IMR-90 (cell line): ENCODE results near the gene ZNF470. TPM values are rescaled to one million over a fixed set of nuclear protein-coding genes. Genes with fewer than 3 reads are reported as not detected.

Source experiments
- ATAC-seq: fragments of 200-7000 bp; cut with Tn5 transposase; 2 replicates; pipeline ENCODE4 v1.9.1; 2020; ENCODE audit warnings: low read depth, mild to moderate bottlenecking, moderate library complexity
- BruUV-seq: library from RNA; stranded (reverse); fragments of 400-500 nt; replicated peaks from 2 replicates; lab custom pipeline; 2021; lab: Mats Ljungman, UMichigan
- CTCF ChIA-PET: fragments of 300-600 bp; formaldehyde crosslinking; extraction: SDS; loops from one replicate; lab custom pipeline; 2021; ENCODE audit warnings: antibody characterized with exemption; lab: Yijun Ruan, JAX
- POLR2A ChIA-PET: fragments of 300-600 bp; sonication (Branson Sonifier 250); formaldehyde crosslinking; loops from one replicate; lab custom pipeline; 2022; ENCODE audit warnings: antibody characterized with exemption; ENCODE audit not compliant: unreplicated experiment; lab: Charles Lee
- DNase-seq: peaks from one replicate; pipeline ENCODE4 v3.0.0; 2013
- H2AFZ ChIP-seq: replicated peaks from 2 replicates; pipeline ENCODE3; 2013; ENCODE audit warnings: low read length, mild to moderate bottlenecking; ENCODE audit not compliant: poor library complexity
- H2AK5ac ChIP-seq: 2 replicates; pipeline ENCODE4 v1.6.1; 2013; ENCODE audit warnings: low read depth, low read length, inconsistent platforms
- H2AK9ac ChIP-seq: replicated peaks from 2 replicates; pipeline ENCODE3; 2013; ENCODE audit warnings: mild to moderate bottlenecking, low read depth, low read length, moderate library complexity; ENCODE audit not compliant: poor library complexity
- H2BK120ac ChIP-seq: 2 replicates; pipeline ENCODE4 v1.6.1; 2013; ENCODE audit warnings: low read depth, low read length, inconsistent platforms
- H2BK15ac ChIP-seq: 3 replicates; pipeline ENCODE4 v1.6.1; 2013; ENCODE audit warnings: low read depth, low read length, inconsistent platforms
- H2BK20ac ChIP-seq: 2 replicates; pipeline ENCODE4 v1.6.1; 2013; ENCODE audit warnings: low read depth, mild to moderate bottlenecking, inconsistent platforms, low read length, moderate library complexity
- H2BK5ac ChIP-seq: 2 replicates; pipeline ENCODE4 v1.6.1; 2013; ENCODE audit warnings: mild to moderate bottlenecking, low read depth, low read length, inconsistent platforms; ENCODE audit not compliant: poor library complexity, severe bottlenecking
- H3K14ac ChIP-seq: replicated peaks from 2 replicates; pipeline ENCODE4 v1.6.1; 2013; ENCODE audit warnings: low read depth, low read length, inconsistent platforms
- H3K18ac ChIP-seq: 2 replicates; pipeline ENCODE4 v1.6.1; 2013; ENCODE audit warnings: low read depth, low read length, control low read depth
- H3K23ac ChIP-seq: 2 replicates; pipeline ENCODE4 v1.6.1; 2013; ENCODE audit warnings: low read depth, low read length, inconsistent platforms
- H3K27ac ChIP-seq: 2 replicates; pipeline ENCODE4 v1.5.1; 2013; ENCODE audit warnings: mild to moderate bottlenecking, control low read depth, low read length; ENCODE audit not compliant: insufficient read depth
- H3K27me3 ChIP-seq: 2 replicates; pipeline ENCODE4 v1.6.1; 2013; ENCODE audit warnings: low read length; ENCODE audit not compliant: control insufficient read depth, insufficient read depth
- H3K36me3 ChIP-seq: 2 replicates; pipeline ENCODE4 v1.6.1; 2013; ENCODE audit warnings: low read length, mixed read lengths; ENCODE audit not compliant: control insufficient read depth, insufficient read depth
- H3K4ac ChIP-seq: 2 replicates; pipeline ENCODE4 v1.6.1; 2013; ENCODE audit warnings: low read depth, low read length, inconsistent platforms
- H3K4me1 ChIP-seq: 2 replicates; pipeline ENCODE4 v1.6.1; 2013; ENCODE audit warnings: low read length, mixed read lengths; ENCODE audit not compliant: control insufficient read depth, insufficient read depth
- H3K4me2 ChIP-seq: 2 replicates; pipeline ENCODE4 v1.6.1; 2013; ENCODE audit warnings: low read depth, mild to moderate bottlenecking, control low read depth, low read length, moderate library complexity
- H3K4me3 ChIP-seq: 2 replicates; pipeline ENCODE4 v1.5.1; 2013; ENCODE audit warnings: low read depth, mild to moderate bottlenecking, control low read depth, low read length, moderate library complexity; ENCODE audit not compliant: insufficient read depth
- H3K56ac ChIP-seq: 2 replicates; pipeline ENCODE4 v1.6.1; 2013; ENCODE audit warnings: low read length, inconsistent platforms; ENCODE audit not compliant: insufficient read depth; ENCODE audit errors: extremely low read depth
- H3K79me1 ChIP-seq, 2 experiments: 2 replicates each; pipeline ENCODE4 v1.6.1; 2013; ENCODE audit warnings: low read length in 2 of 2, inconsistent platforms in 1 of 2, low read depth in 1 of 2
- H3K9ac ChIP-seq: 2 replicates; pipeline ENCODE4 v1.6.1; 2013; ENCODE audit warnings: low read depth, low read length, control low read depth
- H3K9me1 ChIP-seq: 2 replicates; pipeline ENCODE4 v1.6.1; 2013; ENCODE audit warnings: low read length, inconsistent platforms; ENCODE audit not compliant: insufficient read depth
- H3K9me3 ChIP-seq: 2 replicates; pipeline ENCODE4 v1.6.1; 2013; ENCODE audit warnings: low read length; ENCODE audit not compliant: control insufficient read depth, insufficient read depth
- H4K20me1 ChIP-seq: 2 replicates; pipeline ENCODE4 v1.6.1; 2013; ENCODE audit warnings: low read length, inconsistent platforms; ENCODE audit not compliant: insufficient read depth
- H4K5ac ChIP-seq: 2 replicates; pipeline ENCODE4 v1.6.1; 2013; ENCODE audit warnings: mild to moderate bottlenecking, low read depth, low read length, control low read depth
- H4K8ac ChIP-seq, 2 experiments: 2 replicates each; pipeline ENCODE4 v1.6.1; 2013; ENCODE audit warnings: low read depth in 2 of 2, low read length in 2 of 2, control low read depth in 1 of 2, inconsistent platforms in 1 of 2
- H4K91ac ChIP-seq: 2 replicates; pipeline ENCODE4 v1.6.1; 2013; ENCODE audit warnings: low read depth, low read length, inconsistent platforms; ENCODE audit not compliant: insufficient read depth
- BHLHE40 ChIP-seq: fragments of 150-350 bp; IDR thresholded peaks from 2 replicates; pipeline ENCODE4 v1.6.1; 2016; ENCODE audit warnings: mild to moderate bottlenecking, low read depth, low read length
- CEBPB ChIP-seq: IDR thresholded peaks from 2 replicates; pipeline ENCODE4 v1.6.1; 2012; ENCODE audit warnings: low read depth, low read length, improper control_type of control experiment
- CHD1 ChIP-seq: IDR thresholded peaks from 2 replicates; pipeline ENCODE4 v1.6.1; 2012; ENCODE audit warnings: low read depth, low read length, improper control_type of control experiment
- FOS ChIP-seq: fragments of 150-350 bp; IDR thresholded peaks from 2 replicates; pipeline ENCODE4 v1.6.1; 2016; ENCODE audit warnings: low read depth, low read length
- MAFK ChIP-seq: IDR thresholded peaks from 2 replicates; pipeline ENCODE4 v1.6.1; 2012; ENCODE audit warnings: low read depth, low read length, improper control_type of control experiment
- MAZ ChIP-seq: IDR thresholded peaks from 2 replicates; pipeline ENCODE4 v1.6.1; 2012; ENCODE audit warnings: low read depth, mild to moderate bottlenecking, low read length, improper control_type of control experiment, moderate library complexity, borderline replicate concordance
- MXI1 ChIP-seq: IDR thresholded peaks from 2 replicates; pipeline ENCODE4 v1.6.1; 2012; ENCODE audit warnings: low read depth, mild to moderate bottlenecking, low read length, moderate library complexity, borderline replicate concordance
- NFE2L2 ChIP-seq: fragments of 150-350 bp; IDR thresholded peaks from 2 replicates; pipeline ENCODE4 v1.6.1; 2016; ENCODE audit warnings: low read depth, mild to moderate bottlenecking, low read length
- POLR2A ChIP-seq: IDR thresholded peaks from 2 replicates; pipeline ENCODE4 v1.6.1; 2012; ENCODE audit warnings: mild to moderate bottlenecking, low read depth, low read length
- RAD21 ChIP-seq: IDR thresholded peaks from 2 replicates; pipeline ENCODE4 v1.6.1; 2012; ENCODE audit warnings: low read length, improper control_type of control experiment
- RCOR1 ChIP-seq: IDR thresholded peaks from 2 replicates; pipeline ENCODE4 v1.6.1; 2012; ENCODE audit warnings: mild to moderate bottlenecking, low read length, improper control_type of control experiment; ENCODE audit not compliant: insufficient replicate concordance
- RFX5 ChIP-seq: IDR thresholded peaks from 2 replicates; pipeline ENCODE4 v1.8.0; 2012; ENCODE audit warnings: low read depth, mild to moderate bottlenecking, low read length, moderate library complexity
- SMC3 ChIP-seq: fragments of 150-350 bp; IDR thresholded peaks from 2 replicates; pipeline ENCODE4 v1.6.1; 2016; ENCODE audit warnings: low read depth, mild to moderate bottlenecking, antibody characterized with exemption, low read length, moderate library complexity
- WGBS, 2 experiments: methylation state at CpG; one replicate each; pipeline versions ENCODE4 v1.1.5 to v1.1.7; 2013; ENCODE audit warnings: missing lambda C conversion rate in 2 of 2; ENCODE audit not compliant: insufficient read length in 1 of 2; ENCODE audit errors: extremely low coverage in 2 of 2; 5-methylcytosine and 5-hydroxymethylcytosine counted together
- dilution Hi-C: fragments of 300-500 bp; cut with HindIII; formaldehyde crosslinking; loops from one replicate; pipeline ENCODE4 v1.14.3; 2018; ENCODE audit warnings: low sequenced_read_pairs; ENCODE audit not compliant: unreplicated experiment
- in situ Hi-C: fragments of 300-500 bp; cut with MboI; formaldehyde crosslinking; loops from 3 replicates; pipeline ENCODE4 v1.14.3; 2019; ENCODE audit warnings: low sequenced_read_pairs, inconsistent platforms, mixed read lengths
- intact Hi-C: fragments of 100-400 bp; cut with micrococcal nuclease; formaldehyde crosslinking; loops from 2 replicates; pipeline ENCODE4 v1.10.0; 2022
- polyA plus RNA-seq, 3 experiments: library from polyadenylated mRNA; depleted of rRNA; stranded (reverse); fragments of >200 nt; gene quantifications; 2 replicates each; pipeline ENCODE4 v1.2.3, GENCODE V29; 2012; ENCODE audit warnings: low replicate concordance in 1 of 3
- total RNA-seq: library from RNA; depleted of rRNA; stranded (reverse); fragments of >200 nt; gene quantifications from 2 replicates; pipeline ENCODE4 v1.2.3, GENCODE V29; 2012
- TF ChIP-seq, protein P1 (sequence below): fragments of 150-350 bp; IDR thresholded peaks from 2 replicates; pipeline ENCODE4 v1.6.1; 2016; ENCODE audit warnings: low read depth, mild to moderate bottlenecking, low read length, moderate library complexity, borderline replicate concordance
- TF ChIP-seq, protein P2 (sequence below): fragments of 150-350 bp; IDR thresholded peaks from 2 replicates; pipeline ENCODE4 v1.6.1; 2017; ENCODE audit warnings: mild to moderate bottlenecking, antibody characterized with exemption, low read length, low read depth
- TF ChIP-seq, protein P3 (sequence below): conservative IDR thresholded peaks from 2 replicates; pipeline ENCODE4 v1.5.1; 2012; ENCODE audit warnings: mild to moderate bottlenecking, low read depth, low read length, improper control_type of control experiment

ZNF470 gene
- total and polyA plus RNA-seq, 2 of the 4 experiments (the other 2 are of a cell fraction): 1.7 to 3.8 TPM

DNA sequence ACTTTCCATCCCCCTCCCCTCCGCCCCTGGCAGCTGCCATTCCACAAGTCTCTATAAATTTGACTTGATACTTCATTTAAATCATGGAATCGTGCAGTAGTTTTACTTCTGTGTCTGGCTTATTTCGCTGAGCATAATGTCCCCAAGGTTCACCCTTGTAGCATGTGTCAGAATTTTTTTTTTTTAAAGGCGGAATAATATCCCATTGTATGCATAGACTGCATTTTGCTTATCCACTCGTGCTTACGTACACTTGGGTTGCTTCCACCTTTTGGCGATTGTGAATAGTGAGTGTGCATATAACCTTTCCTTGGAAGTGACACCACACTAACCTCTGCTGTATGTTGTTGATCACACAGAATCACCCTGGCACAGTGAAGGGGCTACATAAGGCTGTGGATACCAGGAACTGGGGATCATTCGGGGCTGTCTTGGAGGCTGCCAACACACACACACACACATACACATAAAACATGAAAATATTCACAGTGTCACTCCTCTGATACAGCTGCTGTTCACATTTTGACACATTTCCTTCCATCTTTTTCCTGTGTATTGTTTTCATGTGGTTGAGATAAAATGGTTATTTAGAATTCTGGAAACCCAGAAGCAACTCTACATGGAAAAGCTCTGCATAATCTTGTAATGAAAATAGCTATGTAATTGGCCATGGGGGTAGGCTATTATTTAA is 41.2 kb downstream of the ZNF470 start:
- Histone ChIP-seq H3K9ac (no peak overlapping the region), H4K5ac (no peak overlapping the region), H3K23ac (no peak overlapping the region), H3K4me3 (no peak overlapping the region), H3K18ac (no peak overlapping the region), H3K79me1 (peaks cover 22 to 26% of the 10 kb centered on the region in 2 experiments), H3K27ac (no peak overlapping the region), H3K4me1 (no peaks in the 10 kb centered on the region), H4K91ac (no peak overlapping the region), H3K36me3 (peaks cover 22% of the 10 kb centered on the region; the same call in 1 of the 2 replicates), H2BK15ac (no peak overlapping the region), H3K56ac (no peak overlapping the region), H4K20me1 (no peaks in the 10 kb centered on the region), H2BK5ac (no peak overlapping the region), H2AK9ac (no peak overlapping the region), H2AFZ (no peak overlapping the region), H3K14ac (no peak overlapping the region), H3K4me2 (no peak overlapping the region), H4K8ac (no peak overlapping the region), H2BK20ac (no peak overlapping the region), H3K4ac (no peak overlapping the region), H3K9me1 (no peaks in the 10 kb centered on the region), H3K9me3 (peaks cover 59% of the 10 kb centered on the region), H3K27me3 (no peaks in the 10 kb centered on the region), H2AK5ac (no peak overlapping the region), H2BK120ac (no peak overlapping the region)
- ATAC-seq: no peak
- in situ Hi-C loops (no loop called here), intact Hi-C loops (no loop called here), dilution Hi-C loops (no loop called here)
- ChIA-PET POLR2A (no interaction called here), CTCF (no interaction called here)
- WGBS, 2 experiments: 80% methylated on average over 1 of the region's 8 CpGs; no CpG with 5 or more reads in 1 of the 2 experiments
- no peak for TF ChIP-seq MXI1
- TF ChIP-seq SMC3: no peak
- TF ChIP-seq POLR2A: no peak
- no peak for TF ChIP-seq MAFK
- TF ChIP-seq, protein P1, sequence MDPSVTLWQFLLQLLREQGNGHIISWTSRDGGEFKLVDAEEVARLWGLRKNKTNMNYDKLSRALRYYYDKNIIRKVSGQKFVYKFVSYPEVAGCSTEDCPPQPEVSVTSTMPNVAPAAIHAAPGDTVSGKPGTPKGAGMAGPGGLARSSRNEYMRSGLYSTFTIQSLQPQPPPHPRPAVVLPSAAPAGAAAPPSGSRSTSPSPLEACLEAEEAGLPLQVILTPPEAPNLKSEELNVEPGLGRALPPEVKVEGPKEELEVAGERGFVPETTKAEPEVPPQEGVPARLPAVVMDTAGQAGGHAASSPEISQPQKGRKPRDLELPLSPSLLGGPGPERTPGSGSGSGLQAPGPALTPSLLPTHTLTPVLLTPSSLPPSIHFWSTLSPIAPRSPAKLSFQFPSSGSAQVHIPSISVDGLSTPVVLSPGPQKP: no peak
- TF ChIP-seq CHD1: no peak
- TF ChIP-seq, protein P2, sequence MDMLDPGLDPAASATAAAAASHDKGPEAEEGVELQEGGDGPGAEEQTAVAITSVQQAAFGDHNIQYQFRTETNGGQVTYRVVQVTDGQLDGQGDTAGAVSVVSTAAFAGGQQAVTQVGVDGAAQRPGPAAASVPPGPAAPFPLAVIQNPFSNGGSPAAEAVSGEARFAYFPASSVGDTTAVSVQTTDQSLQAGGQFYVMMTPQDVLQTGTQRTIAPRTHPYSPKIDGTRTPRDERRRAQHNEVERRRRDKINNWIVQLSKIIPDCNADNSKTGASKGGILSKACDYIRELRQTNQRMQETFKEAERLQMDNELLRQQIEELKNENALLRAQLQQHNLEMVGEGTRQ: no peak
- no peak for TF ChIP-seq RFX5
- TF ChIP-seq, protein P3, sequence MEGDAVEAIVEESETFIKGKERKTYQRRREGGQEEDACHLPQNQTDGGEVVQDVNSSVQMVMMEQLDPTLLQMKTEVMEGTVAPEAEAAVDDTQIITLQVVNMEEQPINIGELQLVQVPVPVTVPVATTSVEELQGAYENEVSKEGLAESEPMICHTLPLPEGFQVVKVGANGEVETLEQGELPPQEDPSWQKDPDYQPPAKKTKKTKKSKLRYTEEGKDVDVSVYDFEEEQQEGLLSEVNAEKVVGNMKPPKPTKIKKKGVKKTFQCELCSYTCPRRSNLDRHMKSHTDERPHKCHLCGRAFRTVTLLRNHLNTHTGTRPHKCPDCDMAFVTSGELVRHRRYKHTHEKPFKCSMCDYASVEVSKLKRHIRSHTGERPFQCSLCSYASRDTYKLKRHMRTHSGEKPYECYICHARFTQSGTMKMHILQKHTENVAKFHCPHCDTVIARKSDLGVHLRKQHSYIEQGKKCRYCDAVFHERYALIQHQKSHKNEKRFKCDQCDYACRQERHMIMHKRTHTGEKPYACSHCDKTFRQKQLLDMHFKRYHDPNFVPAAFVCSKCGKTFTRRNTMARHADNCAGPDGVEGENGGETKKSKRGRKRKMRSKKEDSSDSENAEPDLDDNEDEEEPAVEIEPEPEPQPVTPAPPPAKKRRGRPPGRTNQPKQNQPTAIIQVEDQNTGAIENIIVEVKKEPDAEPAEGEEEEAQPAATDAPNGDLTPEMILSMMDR: no peak
- no peak for TF ChIP-seq MAZ
- TF ChIP-seq RCOR1: no peak
- no peak for TF ChIP-seq FOS
- TF ChIP-seq RAD21: no peak
- TF ChIP-seq CEBPB: no peak
- no peak for TF ChIP-seq BHLHE40
- no peak for TF ChIP-seq NFE2L2
- BruUV-seq: no TSS peak
- DNase-seq: no peak
